ENCODE results near the gene CENPB. TPM values are rescaled to one million over a fixed set of nuclear protein-coding genes. Genes with fewer than 3 reads are reported as not detected.

CENPB gene
- total RNA-seq, 1 experiment from 2014 or later: 108 TPM

DNA sequence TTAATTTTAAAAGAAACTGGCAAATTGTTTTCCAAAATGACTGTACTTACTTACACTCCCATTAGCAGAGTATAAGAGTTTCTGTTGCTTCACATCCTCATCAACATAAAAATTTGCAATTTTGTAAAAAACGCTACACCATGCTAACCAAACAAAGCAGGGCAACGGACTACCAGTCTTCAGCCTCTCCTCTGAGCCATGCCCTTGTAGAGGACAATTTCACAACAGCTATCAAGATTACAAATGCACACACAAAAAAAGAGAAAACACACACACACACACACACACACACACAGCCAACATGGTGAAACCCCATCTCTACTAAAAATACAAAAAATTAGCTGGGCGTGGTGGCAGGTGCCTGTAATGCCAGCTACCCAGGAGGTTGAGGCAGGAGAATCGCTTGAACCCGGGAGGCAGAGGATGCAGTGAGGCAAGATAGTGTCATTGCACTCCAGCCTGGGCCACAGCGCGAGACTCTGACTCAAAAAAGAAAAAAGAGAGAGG is 14.9 kb downstream of the CENPB start:
- ChIA-PET POLR2A (ENCODE audit: low non-redundant PET) (no interaction called here), CTCF (no interaction called here)
- peaks cover 11% of the 10 kb centered on the region for H3K4me1 ChIP-seq (ENCODE audit: insufficient read depth, low read length, poor library complexity, severe bottlenecking)
- no TSS peak for BruUV-seq (replicated peaks)
- TF ChIP-seq EZH2 (IDR thresholded peaks at IDR 0.05; ENCODE audit: borderline replicate concordance, low read depth, low read length, poor library complexity, severe bottlenecking): no peak
- TF ChIP-seq, protein P1, sequence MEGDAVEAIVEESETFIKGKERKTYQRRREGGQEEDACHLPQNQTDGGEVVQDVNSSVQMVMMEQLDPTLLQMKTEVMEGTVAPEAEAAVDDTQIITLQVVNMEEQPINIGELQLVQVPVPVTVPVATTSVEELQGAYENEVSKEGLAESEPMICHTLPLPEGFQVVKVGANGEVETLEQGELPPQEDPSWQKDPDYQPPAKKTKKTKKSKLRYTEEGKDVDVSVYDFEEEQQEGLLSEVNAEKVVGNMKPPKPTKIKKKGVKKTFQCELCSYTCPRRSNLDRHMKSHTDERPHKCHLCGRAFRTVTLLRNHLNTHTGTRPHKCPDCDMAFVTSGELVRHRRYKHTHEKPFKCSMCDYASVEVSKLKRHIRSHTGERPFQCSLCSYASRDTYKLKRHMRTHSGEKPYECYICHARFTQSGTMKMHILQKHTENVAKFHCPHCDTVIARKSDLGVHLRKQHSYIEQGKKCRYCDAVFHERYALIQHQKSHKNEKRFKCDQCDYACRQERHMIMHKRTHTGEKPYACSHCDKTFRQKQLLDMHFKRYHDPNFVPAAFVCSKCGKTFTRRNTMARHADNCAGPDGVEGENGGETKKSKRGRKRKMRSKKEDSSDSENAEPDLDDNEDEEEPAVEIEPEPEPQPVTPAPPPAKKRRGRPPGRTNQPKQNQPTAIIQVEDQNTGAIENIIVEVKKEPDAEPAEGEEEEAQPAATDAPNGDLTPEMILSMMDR (conservative IDR thresholded peaks at IDR 0.05; ENCODE audit: low read depth, low read length): no peak
- intact Hi-C loops (cut with micrococcal nuclease; ENCODE audit: unreplicated experiment): no loop called here
- no peaks in the 10 kb centered on the region for H3K9me3 ChIP-seq (ENCODE audit: low read depth, low read length, poor library complexity, severe bottlenecking)
- H3K36me3 ChIP-seq (ENCODE audit: insufficient read depth, low read length, poor library complexity, severe bottlenecking): no peaks in the 10 kb centered on the region
- H3K27me3 ChIP-seq (replicated peaks; ENCODE audit: insufficient read depth, low read depth, low read length, poor library complexity): no peaks in the 10 kb centered on the region
- no peak overlapping the region for H3K4me3 ChIP-seq (ENCODE audit: low read depth, low read length, poor library complexity, severe bottlenecking)
- H3K27ac ChIP-seq (ENCODE audit: low read depth, low read length, poor library complexity, severe bottlenecking): no peak overlapping the region
- DNase-seq (ENCODE audit: low spot score): no peak

DNA sequence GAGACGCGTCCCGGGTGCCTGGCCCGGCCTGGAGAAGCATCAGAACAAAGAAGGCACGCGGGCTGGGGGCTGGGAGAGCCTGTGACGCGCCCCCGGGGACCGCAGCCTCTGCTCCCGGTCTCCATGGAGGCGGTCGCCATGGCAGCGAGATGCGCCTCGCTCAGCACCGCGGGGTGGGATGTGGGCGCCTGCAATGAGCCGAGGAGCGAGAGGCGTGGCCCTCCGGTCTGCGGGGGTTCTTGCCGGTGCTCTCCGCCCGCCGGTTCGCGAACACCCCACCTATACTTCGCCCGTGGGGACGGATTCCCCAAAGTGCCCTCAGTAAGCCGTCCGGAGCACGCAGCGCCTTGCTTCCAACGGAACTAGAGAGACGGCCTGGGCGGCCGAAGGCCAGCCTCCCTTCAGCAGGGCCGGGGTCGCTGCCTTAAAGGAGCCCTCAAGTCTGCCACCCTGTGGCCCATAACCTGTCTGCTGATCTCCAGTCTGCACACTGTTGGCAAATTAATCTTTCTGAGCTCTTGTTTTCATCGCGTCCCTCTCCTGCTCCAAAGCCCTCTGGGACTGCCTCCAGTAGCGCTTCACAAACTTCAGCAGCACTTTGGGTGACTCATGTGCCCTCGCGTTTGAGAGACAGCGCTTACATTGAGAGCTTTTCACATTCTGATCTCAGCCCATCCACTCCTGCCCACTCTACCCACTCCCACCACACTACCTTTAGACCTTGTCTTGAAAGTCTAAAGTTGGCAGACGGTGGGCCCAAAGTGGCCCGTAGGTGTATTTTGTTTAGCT is 18.0 kb downstream of the CENPB start:
- intact Hi-C loops (cut with micrococcal nuclease; ENCODE audit: unreplicated experiment): loop anchor here (1.0 to 5.0 kb wide), 2 partner anchors 51 to 92 kb away; no protein-coding TSS in a partner anchor
- H3K4me3 ChIP-seq (ENCODE audit: low read depth, low read length, poor library complexity, severe bottlenecking): peak overlapping the region; percentile 82
- no peaks in the 10 kb centered on the region for H3K36me3 ChIP-seq (ENCODE audit: insufficient read depth, low read length, poor library complexity, severe bottlenecking)
- POLR2A ChIA-PET (ENCODE audit: low non-redundant PET): interaction anchor here (0.5 kb wide), 1 partner anchor 639 kb away, joined by 3 read pairs; no protein-coding TSS in a partner anchor
- peak overlapping the region; percentile 70 for H3K27ac ChIP-seq (ENCODE audit: low read depth, low read length, poor library complexity, severe bottlenecking)
- peaks cover 18% of the 10 kb centered on the region for H3K4me1 ChIP-seq (ENCODE audit: insufficient read depth, low read length, poor library complexity, severe bottlenecking)
- H3K27me3 ChIP-seq (replicated peaks; ENCODE audit: insufficient read depth, low read depth, low read length, poor library complexity): no peaks in the 10 kb centered on the region
- CTCF ChIA-PET: interaction anchor here (0.5 to 1.5 kb wide), 4 partner anchors 10 to 118 kb away, joined by 3 to 6 read pairs (median 4); no protein-coding TSS in a partner anchor
- DNase-seq (ENCODE audit: low spot score): peak; percentile 81
- no peak for TF ChIP-seq EZH2 (IDR thresholded peaks at IDR 0.05; ENCODE audit: borderline replicate concordance, low read depth, low read length, poor library complexity, severe bottlenecking)
- TF ChIP-seq, protein P1 (conservative IDR thresholded peaks at IDR 0.05; ENCODE audit: low read depth, low read length): peak; percentile 56
- no peaks in the 10 kb centered on the region for H3K9me3 ChIP-seq (ENCODE audit: low read depth, low read length, poor library complexity, severe bottlenecking)
- BruUV-seq (replicated peaks): TSS peak; percentile 69

DNA sequence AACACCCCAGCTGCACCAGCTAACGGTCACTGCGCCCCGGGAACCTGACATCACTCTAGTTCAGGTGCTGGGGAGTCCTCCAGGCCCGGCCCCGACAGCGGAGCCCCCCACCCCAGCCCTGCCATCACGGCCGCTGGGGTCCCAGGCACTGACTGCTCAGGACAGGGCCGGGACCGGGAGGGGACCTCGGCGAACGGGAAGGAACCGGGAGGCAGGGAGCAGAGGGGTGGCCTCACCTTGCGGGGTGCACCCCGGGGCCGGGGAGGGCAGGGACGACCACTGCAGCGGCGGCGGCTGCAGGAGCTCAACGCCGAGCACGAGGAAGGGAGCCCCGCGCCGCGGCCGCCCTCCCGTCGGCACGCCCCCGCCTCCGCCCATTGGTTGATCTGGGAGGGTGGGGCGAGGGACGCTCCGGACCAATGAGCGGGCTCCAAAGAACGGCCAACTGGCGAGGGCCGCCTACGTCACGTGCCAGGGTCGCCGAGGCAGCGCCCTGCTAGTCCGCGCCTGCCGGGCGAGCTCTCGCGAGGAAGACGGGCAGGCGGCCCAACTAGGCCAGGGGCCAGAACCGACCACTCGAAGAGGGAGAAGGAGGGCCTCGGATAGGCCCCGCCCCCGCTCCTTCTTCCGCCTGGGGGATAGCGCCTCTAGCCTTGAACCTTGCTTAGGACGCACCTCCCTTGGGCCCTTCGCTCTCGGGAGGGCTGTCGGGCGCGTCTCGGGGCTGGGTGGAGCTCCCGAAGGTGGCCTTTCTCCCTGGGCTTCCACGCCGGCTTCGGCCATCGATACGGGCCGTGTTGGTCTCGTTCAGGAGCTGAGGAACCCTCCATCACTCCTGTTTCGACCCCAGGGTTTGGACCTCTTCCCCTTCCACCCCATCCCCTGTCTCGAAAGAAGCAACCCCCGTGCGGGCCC is 18.9 kb downstream of the CENPB start, which contains the start of gene ADISSP:
Gene ADISSP, minus strand, starts transcription at position 327 of the 915 bp plus-strand sequence. CDS start 7,653 bp downstream, outside the sequence.
- Histone ChIP-seq H3K9me3 (ENCODE audit: low read depth, low read length, poor library complexity, severe bottlenecking) (no peaks in the 10 kb centered on the region), H3K4me3 (ENCODE audit: low read depth, low read length, poor library complexity, severe bottlenecking) (peak within 1 kb of the TSS; percentile 82), H3K36me3 (ENCODE audit: insufficient read depth, low read length, poor library complexity, severe bottlenecking) (no peaks in the 10 kb centered on the region), H3K27ac (ENCODE audit: low read depth, low read length, poor library complexity, severe bottlenecking) (peak within 1 kb of the TSS; percentile 70), H3K27me3 (replicated peaks; ENCODE audit: insufficient read depth, low read depth, low read length, poor library complexity) (no peaks in the 10 kb centered on the region), H3K4me1 (ENCODE audit: insufficient read depth, low read length, poor library complexity, severe bottlenecking) (peaks cover 18% of the 10 kb centered on the region)
- BruUV-seq (replicated peaks): no TSS peak
- TF ChIP-seq, protein P1 (conservative IDR thresholded peaks at IDR 0.05; ENCODE audit: low read depth, low read length): peak; percentile 24; the same call in 1 of the 2 replicates
- TF ChIP-seq EZH2 (IDR thresholded peaks at IDR 0.05; ENCODE audit: borderline replicate concordance, low read depth, low read length, poor library complexity, severe bottlenecking): no peak
- peak; percentile 99 for DNase-seq (ENCODE audit: low spot score)
- intact Hi-C loops (cut with micrococcal nuclease; ENCODE audit: unreplicated experiment): loop anchor here (1.0 to 5.0 kb wide), 2 partner anchors 50 to 91 kb away; no protein-coding TSS in a partner anchor
- ChIA-PET POLR2A (ENCODE audit: low non-redundant PET) (interaction anchor here (0.5 to 0.8 kb wide), 2 partner anchors 14 to 638 kb away, joined by 3 read pairs; partner anchors contain the start of gene SPEF1), CTCF (interaction anchor here (0.5 to 1.5 kb wide), 4 partner anchors 14 to 119 kb away, joined by 3 to 4 read pairs (median 4); partner anchors contain the start of gene AP5S1)
